Mesendoderm (in vitro differentiated cells): ENCODE measurements around the gene IGFL2.

Source experiments
- DNase-seq: peaks from one replicate; pipeline ENCODE4 v3.0.0; 2013
- H2AK5ac ChIP-seq: 2 replicates; pipeline ENCODE4 v1.6.1; 2013; ENCODE audit warnings: low read length, inconsistent platforms
- H2BK120ac ChIP-seq: 2 replicates; pipeline ENCODE4 v1.6.1; 2013; ENCODE audit warnings: low read depth, mild to moderate bottlenecking, low read length, moderate library complexity, mixed read lengths
- H2BK15ac ChIP-seq: replicated peaks from 2 replicates; pipeline ENCODE4 v1.6.1; 2013; ENCODE audit warnings: low read depth, mild to moderate bottlenecking, moderate library complexity
- H2BK5ac ChIP-seq: 2 replicates; pipeline ENCODE4 v1.6.1; 2013; ENCODE audit warnings: low read length, inconsistent platforms
- H3K18ac ChIP-seq: 2 replicates; pipeline ENCODE4 v1.6.1; 2013; ENCODE audit warnings: mild to moderate bottlenecking, low read length, mixed read lengths
- H3K23ac ChIP-seq: one replicate; pipeline ENCODE4 v1.6.1; 2013; ENCODE audit warnings: low read length
- H3K27ac ChIP-seq: 2 replicates; pipeline ENCODE4 v1.5.1; 2013; ENCODE audit warnings: low read depth, mild to moderate bottlenecking, inconsistent platforms, low read length, moderate library complexity
- H3K27me3 ChIP-seq: 2 replicates; pipeline ENCODE4 v1.6.1; 2013; ENCODE audit warnings: low read length, control low read depth, mild to moderate bottlenecking, inconsistent platforms; ENCODE audit not compliant: insufficient read depth, poor library complexity
- H3K36me3 ChIP-seq: 2 replicates; pipeline ENCODE4 v1.6.1; 2013; ENCODE audit warnings: low read length, inconsistent platforms; ENCODE audit not compliant: control insufficient read depth, insufficient read depth
- H3K4ac ChIP-seq: one replicate; pipeline ENCODE4 v1.6.1; 2013; ENCODE audit warnings: low read depth, mild to moderate bottlenecking, low read length, moderate library complexity
- H3K4me1 ChIP-seq: 2 replicates; pipeline ENCODE4 v1.6.1; 2013; ENCODE audit warnings: low read depth, low read length, inconsistent platforms; ENCODE audit not compliant: control insufficient read depth
- H3K4me2 ChIP-seq: 2 replicates; pipeline ENCODE4 v1.6.1; 2013; ENCODE audit warnings: low read length
- H3K4me3 ChIP-seq: 2 replicates; pipeline ENCODE4 v1.5.1; 2013; ENCODE audit warnings: mild to moderate bottlenecking, low read length
- H3K56ac ChIP-seq: one replicate; pipeline ENCODE4 v1.6.1; 2013; ENCODE audit warnings: low read length
- H3K79me1 ChIP-seq: 2 replicates; pipeline ENCODE4 v1.6.1; 2013; ENCODE audit warnings: low read length, inconsistent platforms
- H3K79me2 ChIP-seq: 2 replicates; pipeline ENCODE4 v1.6.1; 2013; ENCODE audit warnings: mild to moderate bottlenecking, low read length; ENCODE audit not compliant: control insufficient read depth, insufficient read depth
- H3K9ac ChIP-seq: 2 replicates; pipeline ENCODE4 v1.6.1; 2013; ENCODE audit warnings: low read length, inconsistent platforms
- H4K5ac ChIP-seq: one replicate; pipeline ENCODE4 v1.6.1; 2013; ENCODE audit warnings: low read length
- H4K8ac ChIP-seq: one replicate; pipeline ENCODE4 v1.6.1; 2013; ENCODE audit warnings: low read depth, mild to moderate bottlenecking, control low read depth, low read length, moderate library complexity
- WGBS: extraction: QIAGEN DNeasy Blood & Tissue Kit; methylation state at CpG from one replicate; pipeline ENCODE4 v1.1.7; 2013; ENCODE audit warnings: low lambda C conversion rate, missing lambda C conversion rate; ENCODE audit not compliant: insufficient coverage; ENCODE audit errors: extremely low coverage; 5-methylcytosine and 5-hydroxymethylcytosine counted together

The IGFL2 gene

GRCh38 chr19:46202872-46203860, 55.1 kb downstream of the IGFL2 start:
- no peak overlapping the region for H2AK5ac ChIP-seq
- no peaks in the 10 kb centered on the region for H3K79me1 ChIP-seq
- H3K79me2 ChIP-seq, result no peaks in the 10 kb centered on the region
- no peak overlapping the region for H2BK5ac ChIP-seq
- no CpG with 5 or more reads among the region's 8 CpGs for WGBS
- H3K56ac ChIP-seq, result no peak overlapping the region
- no peak overlapping the region for H3K27ac ChIP-seq
- no peak overlapping the region for H3K23ac ChIP-seq
- H3K4me2 ChIP-seq, result no peak overlapping the region
- no peaks in the 10 kb centered on the region for H3K27me3 ChIP-seq
- no peak overlapping the region for H3K9ac ChIP-seq
- no peak overlapping the region for H2BK120ac ChIP-seq
- H3K4ac ChIP-seq, result no peak overlapping the region
- H3K36me3 ChIP-seq, result no peaks in the 10 kb centered on the region
- no peak overlapping the region for H4K5ac ChIP-seq
- no peak overlapping the region for H3K18ac ChIP-seq
- H2BK15ac ChIP-seq, result no peak overlapping the region
- no peak for DNase-seq
- H4K8ac ChIP-seq, result no peak overlapping the region
- no peak overlapping the region for H3K4me3 ChIP-seq
- no peaks in the 10 kb centered on the region for H3K4me1 ChIP-seq

GRCh38 chr19:46204008-46204407, 56.0 kb downstream of the IGFL2 start:
- WGBS, result no CpG with 5 or more reads among the region's 5 CpGs
- H3K27me3 ChIP-seq, result no peaks in the 10 kb centered on the region

GRCh38 chr19:46205183-46205984, 57.3 kb downstream of the IGFL2 start:
- Histone ChIP-seq H2AK5ac (no peak overlapping the region), H3K4me3 (no peak overlapping the region), H3K27ac (no peak overlapping the region), H3K4me2 (no peak overlapping the region), H3K56ac (no peak overlapping the region), H3K9ac (no peak overlapping the region), H2BK5ac (no peak overlapping the region), H3K79me1 (no peaks in the 10 kb centered on the region), H3K27me3 (no peaks in the 10 kb centered on the region), H4K8ac (no peak overlapping the region), H3K36me3 (no peaks in the 10 kb centered on the region), H2BK120ac (no peak overlapping the region), H3K4ac (no peak overlapping the region), H3K4me1 (no peaks in the 10 kb centered on the region), H3K18ac (no peak overlapping the region), H4K5ac (no peak overlapping the region), H2BK15ac (no peak overlapping the region), H3K23ac (no peak overlapping the region), H3K79me2 (no peaks in the 10 kb centered on the region)
- WGBS, result no CpG with 5 or more reads among the region's 6 CpGs
- no peak for DNase-seq

More at GRCh38 chr19:46204008-46204407, 56.0 kb downstream of the IGFL2 start:
- Histone ChIP-seq H3K36me3 (no peaks in the 10 kb centered on the region), H3K27ac (no peak overlapping the region), H3K56ac (no peak overlapping the region), H3K79me1 (no peaks in the 10 kb centered on the region), H3K4ac (no peak overlapping the region), H3K79me2 (no peaks in the 10 kb centered on the region), H3K18ac (no peak overlapping the region), H3K4me3 (no peak overlapping the region), H2BK15ac (no peak overlapping the region), H2AK5ac (no peak overlapping the region), H3K4me2 (no peak overlapping the region), H3K9ac (no peak overlapping the region), H4K8ac (no peak overlapping the region), H2BK5ac (no peak overlapping the region), H3K23ac (no peak overlapping the region), H3K4me1 (no peaks in the 10 kb centered on the region), H4K5ac (no peak overlapping the region), H2BK120ac (no peak overlapping the region)
- no peak for DNase-seq

GRCh38 chr19:46206176-46206575, 58.1 kb downstream of the IGFL2 start:
- H4K8ac ChIP-seq, result no peak overlapping the region
- no peaks in the 10 kb centered on the region for H3K36me3 ChIP-seq
- H2AK5ac ChIP-seq, result no peak overlapping the region
- no peak overlapping the region for H3K4me2 ChIP-seq
- H3K18ac ChIP-seq, result no peak overlapping the region
- no peak overlapping the region for H2BK5ac ChIP-seq
- no peak overlapping the region for H3K27ac ChIP-seq
- no peaks in the 10 kb centered on the region for H3K4me1 ChIP-seq
- no peak overlapping the region for H3K4ac ChIP-seq
- no peaks in the 10 kb centered on the region for H3K79me1 ChIP-seq
- WGBS, result no CpG with 5 or more reads among the region's 5 CpGs
- no peak overlapping the region for H4K5ac ChIP-seq
- no peaks in the 10 kb centered on the region for H3K79me2 ChIP-seq
- H2BK15ac ChIP-seq, result no peak overlapping the region
- no peak overlapping the region for H3K4me3 ChIP-seq
- H3K9ac ChIP-seq, result no peak overlapping the region
- no peak overlapping the region for H2BK120ac ChIP-seq
- H3K23ac ChIP-seq, result no peak overlapping the region
- DNase-seq, result no peak
- no peak overlapping the region for H3K56ac ChIP-seq
- no peaks in the 10 kb centered on the region for H3K27me3 ChIP-seq

- no peak overlapping the region for H4K8ac ChIP-seq
Measured at GRCh38 chr19:46206682-46207081, 58.6 kb downstream of the IGFL2 start.

More at GRCh38 chr19:46206682-46207081, 58.6 kb downstream of the IGFL2 start:
- Histone ChIP-seq H3K56ac (no peak overlapping the region), H3K9ac (no peak overlapping the region), H3K79me1 (no peaks in the 10 kb centered on the region), H2BK120ac (no peak overlapping the region), H2BK15ac (no peak overlapping the region), H3K27me3 (no peaks in the 10 kb centered on the region), H3K27ac (no peak overlapping the region), H3K36me3 (no peaks in the 10 kb centered on the region), H3K4me2 (no peak overlapping the region), H4K5ac (no peak overlapping the region), H3K4ac (no peak overlapping the region), H3K4me3 (no peak overlapping the region), H3K4me1 (no peaks in the 10 kb centered on the region), H3K23ac (no peak overlapping the region), H2AK5ac (no peak overlapping the region), H3K18ac (no peak overlapping the region), H3K79me2 (no peaks in the 10 kb centered on the region), H2BK5ac (no peak overlapping the region)
- DNase-seq, result no peak
- WGBS, result no CpG with 5 or more reads among the region's 3 CpGs
